HepG2 (cell line): ENCODE data around the gene POLR3K. TPM values are rescaled to one million over a fixed set of nuclear protein-coding genes. Genes with fewer than 3 reads are reported as not detected.

Source experiments
- ATAC-seq: fragments of 200-7000 bp; cut with Tn5 transposase; 3 replicates; pipeline ENCODE4 v1.9.1; 2020; ENCODE audit warnings: mild to moderate bottlenecking, moderate library complexity
- BruUV-seq: library from RNA; stranded (reverse); fragments of 400-500 nt; replicated peaks from 2 replicates; lab custom pipeline; 2021; lab: Mats Ljungman, UMichigan
- CTCF ChIA-PET: fragments of 300-600 bp; formaldehyde crosslinking; extraction: SDS; loops from one replicate; lab custom pipeline; 2021; ENCODE audit warnings: low total read pairs, inconsistent platforms, low intra/inter-chr PET ratio; lab: Yijun Ruan, JAX
- POLR2A ChIA-PET: fragments of 350-600 bp; sonication (Branson Sonifier 250); formaldehyde crosslinking; loops from one replicate; lab custom pipeline; 2020; ENCODE audit warnings: antibody characterized with exemption, inconsistent platforms; lab: Yijun Ruan, JAX
- DNase-seq: peaks from one replicate; pipeline ENCODE4 v3.0.0-alpha.2; 2015; ENCODE audit warnings: low spot score
- FAIRE-seq: peaks from 3 replicates; lab custom pipeline; 2011; peaks lifted over from hg19 to GRCh38; lab: Jason Lieb, UNC
- H2AFZ ChIP-seq: one replicate; pipeline ENCODE4 v1.6.1; 2011; ENCODE audit warnings: low read length, inconsistent platforms
- H3K27ac ChIP-seq: fragments of 300-600 bp; 3 replicates; pipeline ENCODE4 v1.8.0; 2011; ENCODE audit warnings: mixed run types, mild to moderate bottlenecking, mixed read lengths, low read length, inconsistent platforms; ENCODE audit not compliant: insufficient read depth; ENCODE audit errors: extremely low read length
- H3K27me3 ChIP-seq, 2 experiments: fragments of 200-600 bp in 1 of 2; 2 replicates in 1 of 2; 3 replicates in 1 of 2; pipeline versions ENCODE4 v1.6.0 to v1.8.0; 2011; ENCODE audit warnings: low read length in 2 of 2, mild to moderate bottlenecking in 2 of 2, moderate library complexity in 2 of 2, inconsistent platforms in 1 of 2; ENCODE audit not compliant: insufficient read depth in 2 of 2, control insufficient read depth in 1 of 2
- H3K36me3 ChIP-seq, 2 experiments: fragments of 200-600 bp in 1 of 2; replicated peaks in 1 of 2; 2 replicates in 1 of 2; 3 replicates in 1 of 2; pipeline versions ENCODE4 v1.5.1 to v1.8.0; 2011; ENCODE audit warnings: low read length in 2 of 2, inconsistent platforms in 1 of 2; ENCODE audit not compliant: insufficient read depth in 2 of 2, control insufficient read depth in 1 of 2
- H3K4me1 ChIP-seq: 2 replicates; pipeline ENCODE4 v1.5.1; 2012; ENCODE audit warnings: low read length, inconsistent platforms; ENCODE audit not compliant: insufficient read depth
- H3K4me2 ChIP-seq: 2 replicates; pipeline ENCODE4 v1.6.0; 2011; ENCODE audit warnings: low read depth, low read length, inconsistent platforms
- H3K4me3 ChIP-seq, 3 experiments: fragments of 200-600 bp in 1 of 3; sonication (generic), shearing (Covaris generic) in 1 of 3; replicated peaks in 1 of 3; 2 replicates each; pipeline ENCODE4 v1.5.1; 2011 to 2016; ENCODE audit warnings: low read length in 3 of 3, inconsistent platforms in 2 of 3, low read depth in 2 of 3, mild to moderate bottlenecking in 2 of 3, control low read depth in 1 of 3, mixed read lengths in 1 of 3; ENCODE audit not compliant: insufficient read depth in 1 of 3
- H3K79me2 ChIP-seq: one replicate; pipeline ENCODE4 v1.6.1; 2011; ENCODE audit warnings: low read length, inconsistent platforms; ENCODE audit not compliant: insufficient read depth
- H3K9ac ChIP-seq: 2 replicates; pipeline ENCODE4 v1.6.0; 2011; ENCODE audit warnings: mild to moderate bottlenecking, low read depth, low read length, inconsistent platforms; ENCODE audit not compliant: insufficient read depth
- H3K9me3 ChIP-seq: 2 replicates; pipeline ENCODE4 v1.5.1; 2012; ENCODE audit warnings: mild to moderate bottlenecking, low read length
- H4K20me1 ChIP-seq: 2 replicates; pipeline ENCODE4 v1.6.0; 2011; ENCODE audit warnings: inconsistent platforms, mild to moderate bottlenecking, low read length, moderate library complexity; ENCODE audit not compliant: insufficient read depth
- ATF1 ChIP-seq: IDR thresholded peaks from 2 replicates; pipeline ENCODE4 v1.6.1; 2016; ENCODE audit warnings: mild to moderate bottlenecking, control low read depth
- EEA1 ChIP-seq: sonication (generic); formaldehyde crosslinking; IDR thresholded peaks from 2 replicates; pipeline ENCODE4 v1.5.1; 2020; ENCODE audit warnings: mild to moderate bottlenecking, missing genetic modification reagents, borderline replicate concordance
- HNF4A ChIP-seq: sonication (generic); formaldehyde crosslinking; IDR thresholded peaks from 2 replicates; pipeline ENCODE4 v1.4.0; 2020; ENCODE audit warnings: missing genetic modification reagents
- KDM5B ChIP-seq: sonication (generic); formaldehyde crosslinking; IDR thresholded peaks from 2 replicates; pipeline ENCODE4 v1.4.0; 2020; ENCODE audit warnings: missing genetic modification reagents, mild to moderate bottlenecking, borderline replicate concordance
- MNT ChIP-seq: fragments of 450-650 bp; IDR thresholded peaks from 2 replicates; pipeline ENCODE4 v1.6.1; 2016
- MZF1 ChIP-seq: sonication (generic); formaldehyde crosslinking; IDR thresholded peaks from 2 replicates; pipeline ENCODE4 v1.8.1; 2023; ENCODE audit warnings: mild to moderate bottlenecking, missing genetic modification reagents, borderline replicate concordance
- PAX8 ChIP-seq: sonication (generic); formaldehyde crosslinking; IDR thresholded peaks from 2 replicates; pipeline ENCODE4 v1.8.0; 2022; ENCODE audit warnings: mild to moderate bottlenecking, missing genetic modification reagents, borderline replicate concordance
- RFXAP ChIP-seq: sonication (generic); formaldehyde crosslinking; IDR thresholded peaks from 2 replicates; pipeline ENCODE4 v1.4.0; 2020; ENCODE audit warnings: missing genetic modification reagents, borderline replicate concordance
- SRSF9 ChIP-seq: fragments of 200-400 bp; formaldehyde crosslinking; IDR thresholded peaks from 2 replicates; pipeline ENCODE4 v1.6.1; 2018; ENCODE audit warnings: borderline replicate concordance, mild to moderate bottlenecking, low read depth, low read length; ENCODE audit not compliant: insufficient read depth, poor library complexity, severe bottlenecking
- TSC22D2 ChIP-seq: sonication (generic); formaldehyde crosslinking; IDR thresholded peaks from 2 replicates; pipeline ENCODE4 v1.5.1; 2020; ENCODE audit warnings: missing genetic modification reagents, mild to moderate bottlenecking, borderline replicate concordance
- XRCC5 ChIP-seq: fragments of 200-400 bp; formaldehyde crosslinking; optimal IDR thresholded peaks from 2 replicates; pipeline ENCODE3; 2017; ENCODE audit warnings: mild to moderate bottlenecking, low read length
- ZBTB3 ChIP-seq: sonication (generic); formaldehyde crosslinking; IDR thresholded peaks from 2 replicates; pipeline ENCODE4 v1.4.0; 2020; ENCODE audit warnings: low read depth, mild to moderate bottlenecking, moderate library complexity, missing genetic modification reagents, borderline replicate concordance
- ZMYM3 ChIP-seq: sonication (generic); formaldehyde crosslinking; IDR thresholded peaks from 2 replicates; pipeline ENCODE4 v1.5.1; 2020; ENCODE audit warnings: mild to moderate bottlenecking, missing genetic modification reagents
- ZNF256 ChIP-seq: sonication (generic); formaldehyde crosslinking; conservative IDR thresholded peaks from 2 replicates; pipeline ENCODE4 v1.4.0; 2020; ENCODE audit warnings: missing genetic modification reagents
- ZNF484 ChIP-seq: sonication (generic); formaldehyde crosslinking; IDR thresholded peaks from 2 replicates; pipeline ENCODE4 v1.5.1; 2020; ENCODE audit warnings: mild to moderate bottlenecking, low read depth, missing genetic modification reagents, borderline replicate concordance
- ZSCAN31 ChIP-seq: sonication (generic); formaldehyde crosslinking; IDR thresholded peaks from 2 replicates; pipeline ENCODE4 v1.5.0; 2020; ENCODE audit warnings: low read depth, mild to moderate bottlenecking, missing genetic modification reagents
- WGBS: methylation state at CpG from one replicate; pipeline ENCODE4 v1.1.6; 2017; ENCODE audit warnings: low lambda C conversion rate; 5-methylcytosine and 5-hydroxymethylcytosine counted together
- in situ Hi-C: cut with HindIII; loops from 2 replicates; pipeline ENCODE4 v1.10.0; 2017; ENCODE audit warnings: low pct_unique_long_range_greater_than_20kb; ENCODE audit not compliant: extremely low pct_ligation_motif_present
- intact Hi-C: fragments of 100-400 bp; cut with micrococcal nuclease; formaldehyde crosslinking; loops from one replicate; pipeline ENCODE4 v1.10.0; 2022; ENCODE audit not compliant: unreplicated experiment
- polyA plus RNA-seq, 8 experiments: library from polyadenylated mRNA; depleted of rRNA in 3 of 8; stranded (reverse) in 7 of 8; unstranded in 1 of 8; fragments of >200 nt; fragmentation: Illumina TruSeq in 4 of 8; extraction: Trizol in 4 of 8; gene quantifications; 2 replicates each; pipeline versions ENCODE4 v1.2.1 to v1.2.3, GENCODE V29; 2011 to 2016; ENCODE audit warnings: low read depth in 4 of 8, missing spikeins in 1 of 8, mixed read lengths in 1 of 8; ENCODE audit not compliant: insufficient read depth in 1 of 8
- total RNA-seq, 5 experiments: library from RNA; depleted of rRNA; stranded (reverse); fragments of >200 nt; fragmentation: Illumina TruSeq; extraction: Trizol; gene quantifications; 2 replicates each; pipeline ENCODE4 v1.2.3, GENCODE V29; 2016; ENCODE audit warnings: low read depth in 1 of 5
- TF ChIP-seq, protein P1 (sequence below): sonication (generic); formaldehyde crosslinking; IDR thresholded peaks from 2 replicates; pipeline ENCODE4 v1.8.1; 2023; ENCODE audit warnings: mild to moderate bottlenecking, missing genetic modification reagents
- TF ChIP-seq, protein P2 (sequence below): IDR thresholded peaks from 2 replicates; pipeline ENCODE4 v1.6.1; 2016; ENCODE audit warnings: missing compliant biosample characterization, missing genetic modification reagents, borderline replicate concordance
- TF ChIP-seq, protein P3 (sequence below): sonication (generic); formaldehyde crosslinking; IDR thresholded peaks from 2 replicates; pipeline ENCODE4 v1.8.1; 2023; ENCODE audit warnings: mild to moderate bottlenecking, inconsistent platforms, moderate library complexity, missing genetic modification reagents, borderline replicate concordance

The POLR3K gene
- total and polyA plus RNA-seq, 2 of the 13 experiments (the other 11 are each of a cell fraction or from before 2014, with no cell fraction given), result 14.8 to 18.8 TPM

DNA sequence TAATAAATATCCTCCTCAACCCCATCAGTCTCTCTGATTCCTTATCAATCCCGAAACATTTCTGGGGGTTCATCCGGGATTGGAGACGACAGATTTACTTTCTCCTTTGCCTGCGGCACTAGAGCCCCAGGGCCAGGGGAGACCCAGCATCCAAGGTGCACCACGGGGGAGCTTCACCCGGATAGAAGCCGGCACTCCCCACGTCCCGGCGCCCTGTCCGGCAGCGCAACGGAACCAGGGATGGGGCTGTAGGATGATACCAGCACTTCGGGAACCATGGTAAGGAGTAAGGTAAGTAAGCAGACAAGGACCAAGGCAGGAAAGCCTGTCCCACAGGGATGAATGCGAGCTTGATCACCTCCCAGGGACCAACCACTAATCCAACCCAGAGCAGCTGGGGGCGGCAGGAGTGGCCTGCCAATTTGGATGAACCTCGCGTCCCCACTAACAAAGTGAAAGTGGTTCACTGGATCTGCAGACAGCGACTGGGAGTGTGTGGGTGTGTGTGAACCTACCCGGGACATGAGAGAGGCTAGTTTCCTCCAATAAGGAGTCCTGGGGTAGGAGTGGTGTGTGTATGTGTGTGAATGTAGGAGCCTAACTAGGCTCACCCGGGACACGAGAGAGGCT is 11.9 kb downstream of the POLR3K start:
- FAIRE-seq (no peak), ATAC-seq (no peak), DNase-seq (no peak)
- 97% methylated on average over 22 of the region's 22 CpGs for WGBS
- no TSS peak for BruUV-seq
- Histone ChIP-seq H3K27ac (no peak overlapping the region), H3K9me3 (no peaks in the 10 kb centered on the region), H3K4me1 (peaks cover 23% of the 10 kb centered on the region), H3K36me3 (peaks cover 3 to 14% of the 10 kb centered on the region in 2 experiments; a peak in 1 of 5 replicates), H3K79me2 (no peaks in the 10 kb centered on the region), H3K4me2 (no peak overlapping the region), H3K27me3 (no peaks in the 10 kb centered on the region), H3K4me3 (no peak overlapping the region), H3K9ac (no peak overlapping the region), H4K20me1 (no peaks in the 10 kb centered on the region), H2AFZ (no peak overlapping the region)
- POLR2A ChIA-PET, result no interaction called here
- CTCF ChIA-PET, result no interaction called here
- intact Hi-C loops (no loop called here), in situ Hi-C loops (no loop called here)
- TF ChIP-seq PAX8 (CRISPR knock-in tag) (no peak), RFXAP (CRISPR knock-in tag) (no peak), ATF1 (no peak), ZNF256 (CRISPR knock-in tag) (no peak), TSC22D2 (CRISPR knock-in tag) (no peak), XRCC5 (no peak), EEA1 (no peak), ZSCAN31 (CRISPR knock-in tag) (no peak), MNT (no peak), ZNF484 (CRISPR knock-in tag) (no peak), HNF4A (CRISPR knock-in tag) (no peak), MZF1 (no peak), SRSF9 (no peak), KDM5B (no peak), ZMYM3 (CRISPR knock-in tag) (no peak), ZBTB3 (no peak)
- TF ChIP-seq, protein P1, sequence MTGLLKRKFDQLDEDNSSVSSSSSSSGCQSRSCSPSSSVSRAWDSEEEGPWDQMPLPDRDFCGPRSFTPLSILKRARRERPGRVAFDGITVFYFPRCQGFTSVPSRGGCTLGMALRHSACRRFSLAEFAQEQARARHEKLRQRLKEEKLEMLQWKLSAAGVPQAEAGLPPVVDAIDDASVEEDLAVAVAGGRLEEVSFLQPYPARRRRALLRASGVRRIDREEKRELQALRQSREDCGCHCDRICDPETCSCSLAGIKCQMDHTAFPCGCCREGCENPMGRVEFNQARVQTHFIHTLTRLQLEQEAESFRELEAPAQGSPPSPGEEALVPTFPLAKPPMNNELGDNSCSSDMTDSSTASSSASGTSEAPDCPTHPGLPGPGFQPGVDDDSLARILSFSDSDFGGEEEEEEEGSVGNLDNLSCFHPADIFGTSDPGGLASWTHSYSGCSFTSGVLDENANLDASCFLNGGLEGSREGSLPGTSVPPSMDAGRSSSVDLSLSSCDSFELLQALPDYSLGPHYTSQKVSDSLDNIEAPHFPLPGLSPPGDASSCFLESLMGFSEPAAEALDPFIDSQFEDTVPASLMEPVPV, result no peak
- TF ChIP-seq, protein P2, sequence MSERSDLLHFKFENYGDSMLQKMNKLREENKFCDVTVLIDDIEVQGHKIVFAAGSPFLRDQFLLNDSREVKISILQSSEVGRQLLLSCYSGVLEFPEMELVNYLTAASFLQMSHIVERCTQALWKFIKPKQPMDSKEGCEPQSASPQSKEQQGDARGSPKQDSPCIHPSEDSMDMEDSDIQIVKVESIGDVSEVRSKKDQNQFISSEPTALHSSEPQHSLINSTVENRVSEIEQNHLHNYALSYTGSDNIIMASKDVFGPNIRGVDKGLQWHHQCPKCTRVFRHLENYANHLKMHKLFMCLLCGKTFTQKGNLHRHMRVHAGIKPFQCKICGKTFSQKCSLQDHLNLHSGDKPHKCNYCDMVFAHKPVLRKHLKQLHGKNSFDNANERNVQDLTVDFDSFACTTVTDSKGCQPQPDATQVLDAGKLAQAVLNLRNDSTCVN (CRISPR knock-in tag), result no peak
- TF ChIP-seq, protein P3, sequence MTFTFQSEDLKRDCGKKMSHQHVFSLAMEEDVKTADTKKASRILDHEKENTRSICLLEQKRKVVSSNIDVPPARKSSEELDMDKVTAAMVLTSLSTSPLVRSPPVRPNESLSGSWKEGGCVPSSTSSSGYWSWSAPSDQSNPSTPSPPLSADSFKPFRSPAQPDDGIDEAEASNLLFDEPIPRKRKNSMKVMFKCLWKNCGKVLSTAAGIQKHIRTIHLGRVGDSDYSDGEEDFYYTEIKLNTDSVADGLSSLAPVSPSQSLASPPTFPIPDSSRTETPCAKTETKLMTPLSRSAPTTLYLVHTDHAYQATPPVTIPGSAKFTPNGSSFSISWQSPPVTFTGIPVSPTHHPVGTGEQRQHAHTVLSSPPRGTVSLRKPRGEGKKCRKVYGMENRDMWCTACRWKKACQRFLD, result no peak
